HepG2 (cell line): ENCODE data around the gene DNM3.

Experiments used
- HDAC2 ChIP-seq: sonication (generic); formaldehyde crosslinking; IDR thresholded peaks from 2 replicates; pipeline ENCODE4 v1.4.0; 2020; ENCODE audit warnings: missing genetic modification reagents
- ZEB1 ChIP-seq: IDR thresholded peaks from 2 replicates; pipeline ENCODE4 v1.6.1; 2012; ENCODE audit warnings: mild to moderate bottlenecking, low read depth, inconsistent platforms; ENCODE audit not compliant: insufficient replicate concordance
- TF ChIP-seq, protein P1 (sequence below): sonication (generic); formaldehyde crosslinking; IDR thresholded peaks from 2 replicates; pipeline ENCODE4 v1.5.0; 2020; ENCODE audit warnings: mild to moderate bottlenecking, missing genetic modification reagents, moderate library complexity
- TF ChIP-seq, protein P2 (sequence below): sonication (generic); formaldehyde crosslinking; IDR thresholded peaks from 2 replicates; pipeline ENCODE4 v1.4.0; 2020; ENCODE audit warnings: missing genetic modification reagents

DNA sequence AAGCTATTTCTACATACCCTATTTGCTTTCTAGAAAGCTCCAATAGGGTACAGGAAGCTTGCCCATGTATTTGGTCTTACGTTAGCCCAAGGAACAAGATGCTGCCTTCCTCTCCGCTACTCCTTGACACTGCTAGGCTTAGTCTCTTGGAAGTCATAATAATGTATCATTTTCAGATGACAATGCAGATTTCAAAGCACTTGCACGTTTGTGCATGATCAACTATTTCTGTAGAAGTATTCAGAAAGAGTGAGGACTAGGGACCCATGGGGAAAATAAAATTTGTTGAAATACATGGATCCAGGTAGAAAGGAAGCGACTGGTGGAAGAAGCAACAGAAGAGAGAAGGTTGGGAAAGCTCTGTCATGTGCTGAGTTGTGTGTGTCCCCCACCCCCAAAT, 367.3 kb downstream of the DNM3 start:
- no peak for TF ChIP-seq ZEB1
- no peak for TF ChIP-seq HDAC2 (CRISPR knock-in tag)
- TF ChIP-seq, protein P1, sequence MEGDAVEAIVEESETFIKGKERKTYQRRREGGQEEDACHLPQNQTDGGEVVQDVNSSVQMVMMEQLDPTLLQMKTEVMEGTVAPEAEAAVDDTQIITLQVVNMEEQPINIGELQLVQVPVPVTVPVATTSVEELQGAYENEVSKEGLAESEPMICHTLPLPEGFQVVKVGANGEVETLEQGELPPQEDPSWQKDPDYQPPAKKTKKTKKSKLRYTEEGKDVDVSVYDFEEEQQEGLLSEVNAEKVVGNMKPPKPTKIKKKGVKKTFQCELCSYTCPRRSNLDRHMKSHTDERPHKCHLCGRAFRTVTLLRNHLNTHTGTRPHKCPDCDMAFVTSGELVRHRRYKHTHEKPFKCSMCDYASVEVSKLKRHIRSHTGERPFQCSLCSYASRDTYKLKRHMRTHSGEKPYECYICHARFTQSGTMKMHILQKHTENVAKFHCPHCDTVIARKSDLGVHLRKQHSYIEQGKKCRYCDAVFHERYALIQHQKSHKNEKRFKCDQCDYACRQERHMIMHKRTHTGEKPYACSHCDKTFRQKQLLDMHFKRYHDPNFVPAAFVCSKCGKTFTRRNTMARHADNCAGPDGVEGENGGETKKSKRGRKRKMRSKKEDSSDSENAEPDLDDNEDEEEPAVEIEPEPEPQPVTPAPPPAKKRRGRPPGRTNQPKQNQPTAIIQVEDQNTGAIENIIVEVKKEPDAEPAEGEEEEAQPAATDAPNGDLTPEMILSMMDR (CRISPR knock-in tag), result no peak
- TF ChIP-seq, protein P2, sequence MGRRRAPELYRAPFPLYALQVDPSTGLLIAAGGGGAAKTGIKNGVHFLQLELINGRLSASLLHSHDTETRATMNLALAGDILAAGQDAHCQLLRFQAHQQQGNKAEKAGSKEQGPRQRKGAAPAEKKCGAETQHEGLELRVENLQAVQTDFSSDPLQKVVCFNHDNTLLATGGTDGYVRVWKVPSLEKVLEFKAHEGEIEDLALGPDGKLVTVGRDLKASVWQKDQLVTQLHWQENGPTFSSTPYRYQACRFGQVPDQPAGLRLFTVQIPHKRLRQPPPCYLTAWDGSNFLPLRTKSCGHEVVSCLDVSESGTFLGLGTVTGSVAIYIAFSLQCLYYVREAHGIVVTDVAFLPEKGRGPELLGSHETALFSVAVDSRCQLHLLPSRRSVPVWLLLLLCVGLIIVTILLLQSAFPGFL (CRISPR knock-in tag), result no peak
